Suppressor macrophage treated with lipopolysaccharide for 1 hour (primary cell): ENCODE measurements around the gene SIRPB1.
"Not testable (repeated sequence)": the region's sequence is repeated elsewhere in the genome, so short reads cannot be mapped to it uniquely, and the experiment has no call there.

Experiments used
- DNase-seq, 3 donors: peaks; one replicate each; pipeline ENCODE4 v3.0.0-alpha.2; 2020 to 2022

The SIRPB1 gene

DNA sequence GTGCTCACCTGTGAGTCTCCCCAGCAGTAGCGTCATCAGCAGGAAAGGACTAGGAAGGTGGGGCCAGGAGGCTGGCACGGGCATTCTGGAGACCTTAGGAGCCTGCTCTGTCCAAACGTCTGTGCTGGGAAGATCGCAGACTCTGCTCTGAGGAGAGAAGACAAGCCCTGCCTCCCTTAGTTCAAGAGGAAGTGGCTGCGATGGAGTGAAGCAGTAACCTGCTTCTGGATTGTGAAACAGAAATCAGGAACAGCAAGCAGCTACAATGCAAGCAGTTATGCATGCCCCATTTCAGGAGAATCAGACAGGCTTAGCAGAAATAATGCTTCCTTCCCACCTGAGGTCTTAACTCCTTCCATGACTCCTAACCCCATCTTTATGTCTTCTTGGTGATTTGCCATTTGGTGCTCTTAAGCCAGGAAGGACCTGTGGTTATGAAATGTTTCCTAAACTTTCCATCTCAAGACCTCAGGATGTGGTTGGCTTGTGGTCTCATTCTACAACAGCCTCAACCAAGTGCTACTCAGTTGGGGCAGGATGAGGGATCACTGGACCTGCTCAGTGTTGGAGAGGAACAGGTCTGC is at the start of gene SIRPB1:
Gene SIRPB1 (minus strand): TSS at position 149 of the 584 bp plus-strand sequence. CDS start 65 bp downstream, at position 84.
- peak; percentile 66 to 69 (median 67) for DNase-seq

DNA sequence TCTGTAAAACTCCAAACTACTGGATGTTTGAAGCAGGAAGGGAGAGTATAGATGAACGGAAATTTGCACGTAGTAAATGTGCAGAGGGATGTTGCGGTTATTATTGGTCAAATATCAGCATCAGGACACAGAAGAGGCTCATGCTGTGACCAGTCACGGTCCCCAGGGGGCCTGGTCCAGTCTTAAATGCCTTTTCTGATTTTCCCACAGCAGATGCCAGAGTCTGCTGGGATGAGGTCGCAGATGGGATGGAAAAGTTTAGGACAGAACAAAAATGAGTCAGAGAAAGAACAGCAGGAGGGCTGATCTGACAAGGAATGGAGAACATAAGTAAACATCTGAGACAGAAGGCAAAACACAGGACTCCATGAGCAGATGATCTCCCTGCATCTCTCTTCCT is 49.5 kb upstream of the SIRPB1 start:
- no peak for DNase-seq

DNA sequence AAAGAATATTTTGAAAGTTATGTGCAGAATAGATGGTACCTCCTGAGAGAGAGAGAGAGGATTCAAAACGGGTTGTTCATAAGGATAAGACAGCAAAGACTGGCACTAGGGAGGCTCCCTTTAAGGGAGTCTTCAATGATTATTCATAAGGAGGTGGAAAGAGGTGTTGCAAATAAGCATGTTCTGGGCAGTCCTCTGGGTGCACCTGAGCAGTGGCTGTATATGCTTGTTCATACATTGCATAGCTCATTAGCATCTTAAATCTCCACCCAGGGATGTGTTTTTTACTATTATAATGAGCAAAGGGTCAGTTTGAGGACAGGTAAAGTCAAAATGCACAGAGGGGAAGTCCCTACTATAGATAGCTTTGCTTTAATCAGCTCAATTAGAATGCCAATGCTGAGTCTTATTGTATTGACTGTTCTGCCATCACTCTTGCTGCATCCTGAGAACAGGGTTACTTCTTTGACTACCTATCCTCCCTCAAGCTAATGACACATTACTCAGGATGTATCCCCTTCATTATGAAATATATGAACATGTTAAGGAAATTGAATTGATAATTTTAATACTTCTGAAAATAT is 47.8 kb upstream of the SIRPB1 start:
- DNase-seq = no peak

DNA sequence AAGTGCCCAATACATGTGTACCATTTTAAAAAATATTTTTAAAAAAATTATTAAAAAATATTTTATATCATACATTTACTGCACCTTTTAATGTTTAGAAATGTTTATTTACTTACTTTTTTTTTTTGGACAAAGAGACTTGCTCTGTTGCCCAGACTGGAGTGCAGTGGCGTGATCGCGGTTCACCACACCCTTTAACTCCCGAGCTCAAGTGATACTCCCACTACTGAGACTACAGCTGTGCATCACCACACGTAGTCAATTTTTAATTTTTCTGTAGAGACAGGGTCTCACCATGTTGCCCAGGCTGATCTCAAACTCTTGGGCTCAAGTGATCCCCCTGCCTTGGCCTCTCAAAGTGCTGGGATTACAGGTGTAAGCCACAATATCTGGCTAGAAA is 47.0 kb upstream of the SIRPB1 start:
- no peak for DNase-seq

DNA sequence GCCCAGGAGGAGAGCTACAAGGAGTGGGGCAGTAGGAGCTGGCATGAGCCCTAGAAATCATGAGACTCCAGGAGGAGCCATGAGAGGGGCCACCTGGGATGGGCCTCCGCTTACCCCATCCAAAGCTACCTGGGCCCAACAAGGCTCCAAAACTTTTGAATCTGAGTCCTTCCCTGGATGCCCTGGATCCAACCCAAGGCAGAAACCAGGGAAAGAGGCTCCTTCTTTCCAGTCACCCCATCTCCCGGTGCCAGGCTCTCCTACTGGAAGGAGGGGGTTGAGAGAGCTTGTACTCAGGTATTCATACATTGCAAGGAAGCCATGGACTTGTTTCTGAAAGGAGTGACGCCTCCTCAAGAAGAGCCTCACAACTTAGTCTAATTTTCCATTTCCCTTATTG is 45.5 kb upstream of the SIRPB1 start:
- DNase-seq = no peak

DNA sequence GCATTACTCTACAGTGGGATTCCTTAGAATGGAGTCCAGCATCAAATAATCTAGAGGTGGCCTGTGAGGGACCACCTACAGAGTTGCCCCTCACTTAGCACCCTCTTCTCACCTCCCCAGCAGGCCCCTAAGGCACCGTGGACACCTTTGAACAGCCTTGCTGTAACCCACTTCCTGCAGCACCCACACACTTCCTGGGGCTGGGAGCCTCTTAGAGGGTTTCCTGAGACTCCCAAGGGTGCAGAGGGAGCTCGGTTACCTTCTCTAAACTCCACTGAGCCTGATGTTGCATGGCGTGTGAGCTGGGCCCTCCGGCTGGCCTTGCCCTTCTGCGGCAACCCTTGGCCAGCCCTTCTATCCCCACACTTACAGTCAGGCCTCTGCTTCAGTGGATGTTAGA is 45.1 kb upstream of the SIRPB1 start:
- no peak for DNase-seq

DNA sequence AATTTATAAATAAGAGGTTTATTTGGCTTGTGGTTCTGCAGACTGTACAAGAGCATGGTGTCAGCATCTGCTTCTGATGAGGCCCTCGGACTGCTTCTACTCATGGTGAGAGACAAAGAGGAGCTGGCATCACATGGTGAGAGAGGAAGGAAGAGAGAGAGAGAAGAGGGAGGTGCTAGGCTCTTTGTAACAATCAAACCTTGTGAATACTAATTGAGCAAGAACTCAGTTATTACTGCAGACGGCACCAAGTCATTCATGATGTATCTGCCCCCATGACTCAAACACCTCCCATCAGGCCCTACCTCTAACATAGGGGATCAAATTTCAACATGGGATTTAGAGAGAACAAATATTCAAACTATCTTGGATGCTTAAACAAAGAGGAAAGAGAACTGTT is 44.1 kb upstream of the SIRPB1 start:
- peak in 2 of 3 donors; percentile 24 to 33 for DNase-seq

DNA sequence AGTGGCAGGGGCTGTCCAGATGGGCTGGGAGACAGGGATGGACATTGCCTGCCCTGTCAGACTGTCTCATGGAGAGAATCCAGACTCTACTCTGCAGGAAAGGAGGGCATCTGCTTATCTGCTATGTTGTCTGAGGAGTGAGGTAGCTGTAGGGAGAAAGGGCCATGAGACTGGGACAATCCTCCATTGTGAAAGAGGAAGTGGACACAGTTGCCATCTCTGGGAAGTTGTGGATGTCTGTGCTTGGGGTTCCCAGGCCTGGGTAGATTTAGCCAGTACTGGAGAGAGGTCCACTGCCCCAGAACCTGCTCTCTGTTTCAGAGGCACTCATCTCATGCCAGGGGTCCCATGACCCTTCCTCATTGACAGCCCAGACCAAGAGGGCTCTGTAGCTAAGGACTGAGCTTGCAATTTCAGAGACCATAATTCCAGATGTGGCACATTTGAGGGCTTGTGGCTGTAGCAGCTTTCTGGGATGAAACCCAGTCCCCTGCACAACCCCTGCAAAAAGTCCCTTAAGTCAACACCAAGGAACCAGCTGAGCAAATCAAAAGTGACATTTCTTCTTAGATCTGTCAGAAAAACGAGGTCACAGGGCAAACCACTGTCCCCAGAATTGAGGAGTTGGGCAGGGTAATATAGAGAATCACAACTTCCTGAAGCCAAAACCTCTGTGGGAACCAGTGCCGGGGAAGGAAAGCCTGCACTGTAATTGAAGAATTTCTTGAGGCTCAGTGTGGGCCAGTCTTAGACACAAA is 41.9 kb upstream of the SIRPB1 start:
- DNase-seq = peak; percentile 68 to 71 (median 70)

DNA sequence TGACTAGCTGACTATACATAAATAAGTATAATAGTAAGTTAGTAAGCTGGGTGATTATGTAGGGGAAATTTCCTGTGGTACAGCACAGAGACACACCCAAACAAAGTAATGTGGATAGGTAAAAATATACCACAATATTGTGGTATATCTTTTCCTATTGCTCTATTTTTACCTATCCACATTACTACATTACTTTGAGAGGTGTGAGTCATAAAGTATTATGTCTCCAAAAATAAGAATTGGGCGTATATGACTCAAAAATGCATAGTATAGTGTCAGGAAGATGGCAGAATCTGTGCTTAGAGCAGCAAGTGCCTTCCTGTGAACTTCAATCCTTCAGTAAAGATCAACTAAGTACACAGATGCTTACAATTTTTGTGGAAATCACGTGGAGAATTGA is 40.4 kb upstream of the SIRPB1 start:
- DNase-seq = no peak

DNA sequence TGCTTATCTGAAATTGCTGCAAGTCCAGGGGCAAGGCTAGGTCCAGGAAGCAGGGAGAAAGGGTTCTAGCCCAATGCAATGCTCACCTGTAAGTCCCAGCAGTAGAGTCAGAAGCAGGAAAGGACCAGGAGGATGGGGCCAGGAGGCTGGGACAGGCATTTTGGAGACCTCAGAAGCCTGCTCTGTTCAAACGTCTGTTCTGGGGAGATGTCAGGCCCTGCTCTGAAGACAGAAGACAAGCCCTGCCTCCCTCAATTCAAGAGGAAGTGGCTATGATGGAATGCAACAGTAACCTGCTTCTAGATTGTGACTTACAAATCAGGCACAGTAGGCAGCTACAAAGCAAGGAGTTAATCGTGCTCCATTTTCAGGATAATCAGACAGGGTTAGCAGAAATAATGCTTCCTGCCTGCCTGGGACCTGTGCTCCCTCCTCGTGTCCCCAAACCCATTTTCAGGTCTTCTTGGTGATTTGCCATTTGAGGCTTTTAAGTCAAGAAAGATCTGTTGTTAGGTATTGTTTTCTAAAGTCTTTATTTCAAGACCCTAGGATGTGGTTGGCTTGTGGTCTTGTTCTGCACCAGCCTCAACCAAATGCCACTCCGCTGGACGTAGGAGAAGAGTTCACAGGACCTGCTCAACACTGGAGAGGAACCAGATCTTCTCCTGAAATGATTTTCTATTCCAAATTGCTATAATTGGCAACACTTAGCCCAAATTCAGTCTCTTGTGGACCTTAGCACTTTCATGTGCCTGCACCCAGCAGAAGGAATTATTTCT is 37.9 kb upstream of the SIRPB1 start, which contains the start of gene SIRPG:
Gene SIRPG (minus strand): TSS at position 224 of the 779 bp plus-strand sequence. CDS start 65 bp downstream, at position 159.
- no peak for DNase-seq

DNA sequence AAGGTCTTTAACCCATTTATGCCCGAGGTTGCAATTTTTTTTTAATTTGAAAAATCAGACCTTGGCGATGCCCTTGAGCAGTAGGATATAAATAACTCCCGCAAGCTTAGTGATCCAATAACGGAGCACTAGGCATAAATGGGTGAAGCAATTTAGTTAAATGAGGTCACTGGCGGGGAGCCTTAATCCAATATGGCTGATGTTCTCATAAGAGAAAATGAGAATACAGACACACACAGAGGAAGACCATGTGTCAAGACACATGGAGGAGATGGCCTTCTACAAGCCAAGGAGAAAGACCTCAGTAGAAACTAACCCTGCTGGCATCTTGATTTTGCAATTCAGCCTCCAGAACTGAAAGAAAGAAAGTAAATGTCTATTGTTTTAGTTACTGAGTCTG is 37.0 kb upstream of the SIRPB1 start:
- DNase-seq = no peak

DNA sequence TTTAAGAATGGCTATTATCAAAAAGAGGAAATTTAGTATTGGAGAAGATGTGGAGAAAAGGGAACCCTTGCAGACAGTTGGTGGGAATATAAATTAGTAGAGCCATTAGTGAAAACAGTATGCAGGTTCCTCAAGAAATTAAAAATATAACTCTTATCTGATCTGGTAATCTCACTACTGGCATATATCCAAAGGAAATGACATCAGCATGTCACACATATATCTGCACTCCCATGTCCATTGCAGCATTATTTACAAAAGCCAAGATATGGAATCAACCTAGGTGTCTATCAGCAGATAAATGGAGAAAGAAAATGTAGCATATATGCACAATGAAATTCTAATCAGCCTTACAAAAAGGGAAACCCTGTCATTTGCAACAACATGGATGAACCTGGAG is 35.2 kb upstream of the SIRPB1 start:
- DNase-seq = no peak

DNA sequence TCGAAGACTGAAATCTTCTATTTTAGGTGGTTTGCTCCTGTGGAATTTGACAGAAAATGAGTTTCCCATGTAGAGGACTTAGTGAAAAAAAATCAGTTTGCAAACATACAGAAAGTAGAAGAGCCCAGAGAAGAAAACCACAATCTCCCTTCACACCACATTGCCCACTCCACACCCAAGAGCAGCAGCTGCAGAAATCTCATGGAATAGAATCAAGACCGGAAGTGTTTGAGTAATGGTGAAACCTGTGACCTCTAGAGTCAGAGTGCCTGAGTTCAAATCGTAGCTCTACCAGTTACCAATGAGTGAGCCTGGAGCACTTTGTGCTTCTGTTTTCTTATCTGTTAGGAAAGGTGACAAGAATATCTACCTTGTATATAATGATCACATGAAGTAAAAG is 33.2 kb upstream of the SIRPB1 start:
- DNase-seq = no peak

DNA sequence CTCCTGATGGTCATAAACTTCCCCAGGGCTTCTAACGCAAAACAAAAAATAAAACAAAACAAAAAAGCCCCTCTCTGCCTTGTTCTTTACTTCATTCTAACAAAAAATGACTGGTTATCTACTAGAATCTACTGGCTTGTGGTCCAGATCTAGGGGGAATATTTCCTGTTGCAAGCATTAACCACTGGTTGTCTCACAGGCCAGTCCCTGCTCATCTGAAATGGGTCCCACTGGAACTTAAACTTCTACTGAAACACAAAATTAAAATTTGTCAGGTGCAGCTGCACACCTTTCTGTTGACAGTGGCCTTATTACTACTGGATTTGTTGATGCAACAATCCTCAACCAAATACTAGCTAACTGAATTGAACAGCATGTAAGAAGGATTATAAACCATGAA is 32.3 kb upstream of the SIRPB1 start:
- no peak for DNase-seq

DNA sequence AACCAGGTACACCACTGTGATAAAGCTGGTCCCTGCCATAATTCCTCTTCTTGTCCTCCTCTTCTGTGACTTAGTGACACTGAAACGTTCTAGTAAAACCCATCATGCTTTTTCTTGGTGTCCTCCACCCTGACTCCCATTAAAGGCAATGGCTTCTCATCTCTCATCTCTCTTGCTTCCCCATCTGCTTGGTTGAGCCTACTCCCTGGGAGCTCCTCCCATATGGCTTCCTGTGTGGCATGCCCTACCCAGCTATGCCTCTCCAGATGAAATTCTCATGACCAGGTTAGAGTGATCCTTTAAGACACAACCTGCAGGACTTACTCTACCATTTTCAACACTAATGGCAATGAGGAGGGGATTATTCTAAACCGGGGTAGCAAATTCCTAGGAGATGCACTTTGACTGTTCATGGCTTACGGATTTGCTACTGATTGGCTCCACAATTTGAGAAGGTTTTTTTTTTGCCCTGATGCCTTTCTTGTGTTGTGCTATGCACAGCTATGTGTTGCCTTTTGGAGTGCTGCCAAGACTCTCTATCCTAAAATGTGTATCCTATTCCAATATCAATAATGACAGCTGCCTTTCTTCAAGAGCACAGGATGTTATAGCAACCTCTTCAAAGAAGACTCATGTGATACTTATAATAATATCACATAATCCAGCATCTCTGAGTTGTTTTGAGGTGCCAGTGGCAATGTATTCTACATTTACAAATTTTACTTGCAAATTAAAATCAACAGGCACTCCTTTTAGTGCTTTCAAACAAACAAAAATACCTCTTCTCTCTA is 31.7 kb upstream of the SIRPB1 start:
- no peak for DNase-seq

DNA sequence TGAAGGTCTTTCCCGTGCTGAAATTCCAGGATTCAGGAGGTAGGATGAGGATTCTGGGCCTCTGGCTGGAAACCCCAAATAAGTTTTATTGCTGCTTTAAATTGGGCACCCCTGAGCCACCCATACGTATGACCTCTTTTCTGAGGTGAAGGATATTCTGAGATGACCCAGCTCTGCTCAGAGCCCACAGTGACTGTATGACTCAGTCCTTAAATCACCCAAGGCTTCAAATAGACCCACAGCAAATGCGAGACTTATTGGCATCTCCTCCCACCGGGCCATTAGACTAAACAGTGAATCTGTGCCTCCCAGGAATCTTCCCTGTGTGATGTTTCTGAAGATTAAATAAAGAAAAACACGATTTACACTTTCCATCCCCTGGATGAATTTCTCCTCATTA is 28.3 kb upstream of the SIRPB1 start:
- no peak for DNase-seq

DNA sequence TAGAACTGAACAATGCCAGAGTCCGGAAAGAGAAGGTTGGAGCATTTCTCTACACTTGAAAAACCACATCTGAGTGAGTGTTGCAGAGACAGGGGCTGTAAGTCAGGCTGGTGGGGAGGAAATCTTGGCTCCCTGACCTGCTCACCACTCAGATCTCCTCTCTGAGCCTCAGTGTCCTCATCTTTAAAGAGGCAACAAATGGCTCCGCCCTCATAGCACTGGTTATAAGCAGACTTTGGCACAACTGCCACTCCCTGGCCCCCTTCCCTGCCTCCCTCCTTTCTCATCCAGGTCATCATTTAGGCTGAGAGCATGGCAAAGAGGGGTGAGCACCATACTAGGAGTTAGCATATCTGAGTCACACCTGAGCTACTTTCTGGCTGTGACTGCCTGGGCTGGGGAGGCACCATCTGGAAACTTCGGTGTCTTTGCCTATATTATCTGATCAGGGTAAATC is 27.2 kb upstream of the SIRPB1 start:
- DNase-seq = no peak

DNA sequence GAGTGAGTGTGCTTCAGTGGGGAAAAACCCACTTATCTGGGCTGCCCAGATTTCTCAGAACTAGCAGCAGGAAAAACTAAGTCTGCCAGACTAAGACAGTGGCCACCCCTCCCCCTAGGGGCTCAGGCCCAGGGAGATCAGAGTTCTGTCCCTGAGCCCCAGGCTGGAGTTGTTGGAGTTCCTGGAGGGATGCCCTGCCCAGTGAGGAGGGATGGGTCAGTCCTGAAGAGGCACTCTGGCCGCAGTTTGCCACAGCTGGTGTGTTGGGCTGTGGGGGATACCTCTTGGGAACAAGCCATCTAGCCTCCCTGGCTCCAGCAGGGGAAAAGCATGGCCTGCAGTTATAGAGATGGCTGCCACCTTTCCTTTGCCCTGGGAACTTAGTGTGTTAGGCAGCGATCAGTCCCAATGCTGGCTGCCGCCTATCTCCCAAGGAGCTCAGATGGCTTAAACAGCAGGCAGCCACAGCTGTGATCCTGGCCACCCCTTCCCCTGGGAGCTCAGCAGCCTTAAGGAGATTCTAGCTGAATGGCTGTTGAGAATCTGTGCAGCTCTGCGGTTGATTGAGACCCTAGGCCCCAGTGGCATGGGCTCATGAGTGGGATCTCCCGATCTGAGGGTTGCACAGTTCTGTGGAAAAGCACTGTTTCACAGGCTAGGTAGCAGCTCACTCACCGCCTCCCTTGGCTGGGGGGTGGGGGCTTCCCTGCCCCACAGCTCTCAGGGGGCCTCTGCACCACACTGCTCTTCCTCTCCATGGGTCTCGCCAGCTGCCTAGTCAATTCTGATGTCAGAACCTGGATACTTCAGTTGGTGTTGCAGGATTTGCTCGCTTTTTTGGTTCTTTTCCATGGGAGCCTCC is 24.5 kb upstream of the SIRPB1 start:
- no peak for DNase-seq

DNA sequence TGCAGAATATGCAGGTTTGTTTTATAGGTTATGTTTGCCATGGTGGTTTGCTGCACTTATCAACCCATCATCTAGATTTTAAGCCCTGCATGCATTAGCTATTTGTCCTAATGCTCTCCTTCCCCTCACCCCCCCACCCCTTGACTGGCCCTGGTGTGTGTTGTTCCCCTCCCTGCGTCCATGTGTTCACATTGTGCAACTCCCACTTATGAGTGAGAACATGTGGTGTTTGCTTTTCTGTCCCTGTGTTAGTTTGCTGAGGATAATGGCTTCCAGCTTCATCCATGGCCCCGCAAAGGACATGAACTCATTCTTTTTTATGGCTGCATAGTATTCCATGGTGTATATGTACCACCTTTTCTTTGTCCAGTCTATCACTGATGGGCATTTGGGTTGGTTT is 18.8 kb upstream of the SIRPB1 start:
- DNase-seq = not testable (repeated sequence)

DNA sequence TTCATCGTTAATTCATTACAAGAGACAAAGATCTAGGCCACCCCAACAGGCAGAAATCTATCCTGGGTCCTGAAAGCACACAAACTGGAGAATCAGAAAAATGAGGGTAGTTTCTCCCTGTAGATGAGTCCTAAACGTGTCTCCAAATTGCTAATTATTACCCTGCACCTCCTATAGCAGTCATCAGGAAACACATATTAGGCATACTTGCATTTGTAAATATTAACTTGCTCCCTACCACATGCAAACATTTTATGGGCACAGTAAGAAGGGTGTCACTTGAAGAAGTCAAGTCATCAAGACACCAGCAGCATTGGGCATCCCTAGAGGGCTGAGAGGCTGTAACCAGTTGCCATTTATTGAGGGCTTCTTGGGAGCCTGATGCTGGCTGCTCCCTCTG is 17.9 kb upstream of the SIRPB1 start:
- no peak for DNase-seq

DNA sequence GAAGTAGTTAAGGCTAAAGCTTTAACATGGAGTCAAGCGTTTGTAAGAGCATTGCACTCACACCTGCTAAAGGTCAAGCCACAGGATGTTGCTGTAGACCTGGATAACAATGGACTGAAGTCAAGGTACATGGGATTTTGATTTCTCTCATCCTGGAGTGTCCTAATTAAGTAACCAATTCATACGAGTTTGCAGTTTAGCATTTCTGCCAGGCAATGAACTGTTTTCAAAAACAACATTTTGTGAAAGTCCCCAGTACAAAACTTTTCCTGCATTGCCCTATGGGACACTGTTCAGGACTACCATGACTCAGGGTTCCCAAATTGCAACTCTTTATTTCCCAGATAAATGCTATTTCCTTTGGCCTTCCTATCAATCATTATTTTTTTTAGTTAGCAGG is 17.4 kb upstream of the SIRPB1 start:
- no peak for DNase-seq

DNA sequence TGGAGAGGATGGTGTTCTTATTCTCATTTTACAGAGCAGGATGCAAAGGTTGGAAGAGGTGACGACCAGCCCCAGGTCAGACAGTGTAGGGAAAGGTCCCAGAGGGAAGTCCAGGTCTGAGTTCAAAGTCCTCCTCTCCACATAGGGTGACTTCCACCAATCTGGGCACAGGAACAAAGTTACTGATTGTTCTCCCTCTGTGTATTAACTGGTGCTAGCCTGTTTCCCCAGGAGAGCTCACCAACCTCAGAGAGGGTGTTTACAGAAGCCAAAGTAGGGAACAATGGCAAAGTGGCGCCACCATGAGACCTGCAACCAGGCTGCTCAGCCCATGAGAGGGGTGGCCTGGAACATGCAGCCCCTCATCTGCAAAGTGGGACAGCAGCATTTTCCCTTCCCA is 16.8 kb upstream of the SIRPB1 start:
- DNase-seq = peak in 1 of 3 donors; percentile 24
